Glomerular visceral epithelial cell (primary cell): ENCODE results near the gene TPSAB1.
"Not testable (repeated sequence)": the region's sequence is repeated elsewhere in the genome, so short reads cannot be mapped to it uniquely, and the experiment has no call there.

Experiments used
- DNase-seq: peaks from one replicate; pipeline ENCODE4 v3.0.0-alpha.2; 2016; ENCODE audit errors: extremely low spot score

The TPSAB1 gene

DNA sequence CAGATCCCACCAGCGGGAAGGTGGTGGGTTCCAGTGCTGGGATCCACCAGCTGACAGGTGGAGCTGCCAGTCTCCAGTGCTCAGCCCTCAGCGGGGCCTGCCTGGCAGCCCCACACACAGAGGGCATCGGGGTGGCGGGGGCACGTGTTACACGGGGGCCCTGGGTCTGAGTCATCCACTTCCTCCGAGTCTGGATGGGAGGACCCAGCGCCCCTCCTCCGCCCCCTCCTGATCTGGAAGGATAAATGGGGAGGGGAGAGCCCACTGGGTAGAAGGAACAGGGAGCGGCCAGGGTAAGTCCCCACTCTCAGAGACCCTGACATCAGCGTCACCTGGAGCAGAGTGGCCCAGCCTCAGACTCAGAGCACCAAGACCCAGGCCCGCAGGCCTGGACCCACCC lies at the start of gene TPSAB1:
TSS of gene TPSAB1 (plus strand) at position 270 of the 400 bp plus-strand sequence. CDS start 234 bp downstream, outside the sequence.
- not testable (repeated sequence) for DNase-seq

DNA sequence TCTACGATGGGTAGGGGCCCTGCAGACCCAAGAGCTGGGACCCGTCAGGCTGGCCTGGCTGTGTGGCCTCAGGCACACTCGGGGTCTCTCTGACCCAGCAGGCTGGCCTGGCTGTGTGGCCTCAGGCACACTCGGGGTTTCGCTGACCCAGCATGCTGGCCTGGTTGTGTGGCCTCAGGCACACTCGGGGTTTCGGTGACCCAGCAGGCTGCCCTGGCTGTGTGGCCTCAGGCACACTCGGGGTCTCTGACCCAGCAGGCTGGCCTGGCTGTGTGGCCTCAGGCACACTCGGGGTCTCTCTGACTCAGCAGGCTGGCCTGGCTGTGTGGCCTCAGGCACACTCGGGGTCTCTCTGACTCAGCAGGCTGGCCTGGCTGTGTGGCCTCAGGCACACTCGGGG lies 49.7 kb upstream of the TPSAB1 start:
- DNase-seq, result not testable (repeated sequence)

DNA sequence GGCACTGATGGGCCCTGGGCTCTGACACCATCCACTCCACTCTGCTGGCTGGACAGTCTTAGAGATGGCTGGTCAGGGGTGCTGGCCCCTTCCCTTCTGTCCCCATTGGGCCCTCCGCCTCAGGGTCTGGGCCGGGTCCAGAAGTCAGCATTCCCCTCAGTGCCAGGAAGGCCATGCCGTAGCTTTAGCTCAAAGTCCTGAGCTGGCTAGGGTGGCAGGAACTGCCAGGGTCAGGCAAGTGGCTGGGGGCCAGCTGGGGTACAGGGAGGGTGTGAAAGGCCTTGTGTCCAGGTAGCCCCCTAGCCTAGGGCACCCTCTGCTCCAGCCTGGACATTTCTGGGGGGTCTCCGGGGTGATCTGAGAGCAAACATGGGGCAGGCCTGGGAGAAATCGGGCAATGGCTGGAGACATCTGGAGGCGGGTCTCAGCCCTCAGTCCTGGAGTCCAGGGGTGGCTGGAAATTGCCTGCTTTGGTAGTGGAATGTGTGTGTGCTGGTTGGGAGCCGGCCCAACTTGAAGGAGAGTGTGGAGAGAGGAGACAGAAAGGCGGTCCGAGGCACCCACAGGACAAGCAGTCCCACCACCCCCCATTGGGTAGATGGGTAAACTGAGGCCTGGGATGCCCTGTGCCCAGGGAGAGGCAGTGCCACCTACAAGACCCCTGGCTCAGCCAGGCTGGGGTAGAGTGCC lies 48.0 kb upstream of the TPSAB1 start:
- no peak for DNase-seq

DNA sequence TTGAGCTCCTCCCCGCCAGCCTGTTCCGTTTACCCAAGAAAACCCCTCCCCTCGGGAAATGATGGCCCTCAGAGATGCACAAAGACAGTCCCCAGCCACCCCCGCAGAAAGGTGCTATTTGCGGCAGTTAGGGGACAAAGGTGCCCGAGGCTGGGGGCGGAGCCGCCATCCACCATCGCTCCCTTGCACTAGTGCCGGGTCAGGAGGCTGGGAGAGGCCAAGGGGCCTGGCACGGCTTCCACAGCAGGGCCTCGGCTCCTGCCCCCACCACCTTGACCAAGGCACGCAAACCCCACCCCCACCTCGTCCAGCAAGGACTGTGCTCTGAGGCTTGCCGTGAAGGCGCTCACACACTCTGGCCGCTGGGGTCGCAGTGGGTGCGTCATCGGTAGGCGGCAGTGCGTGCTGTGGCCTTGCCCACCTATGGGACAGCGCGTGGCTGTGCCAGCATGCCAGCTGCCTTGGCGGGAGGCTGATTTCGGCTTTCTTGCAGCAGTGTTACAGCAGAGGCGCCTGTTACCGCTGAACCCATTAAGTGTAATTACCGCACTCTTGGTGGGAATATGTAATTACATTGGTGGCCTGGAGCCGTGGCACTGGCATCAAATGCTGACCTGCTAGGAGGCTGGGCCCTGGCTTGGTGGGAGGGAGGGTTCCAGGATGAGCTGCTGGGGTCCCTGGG lies 47.2 kb upstream of the TPSAB1 start:
- DNase-seq, result no peak

DNA sequence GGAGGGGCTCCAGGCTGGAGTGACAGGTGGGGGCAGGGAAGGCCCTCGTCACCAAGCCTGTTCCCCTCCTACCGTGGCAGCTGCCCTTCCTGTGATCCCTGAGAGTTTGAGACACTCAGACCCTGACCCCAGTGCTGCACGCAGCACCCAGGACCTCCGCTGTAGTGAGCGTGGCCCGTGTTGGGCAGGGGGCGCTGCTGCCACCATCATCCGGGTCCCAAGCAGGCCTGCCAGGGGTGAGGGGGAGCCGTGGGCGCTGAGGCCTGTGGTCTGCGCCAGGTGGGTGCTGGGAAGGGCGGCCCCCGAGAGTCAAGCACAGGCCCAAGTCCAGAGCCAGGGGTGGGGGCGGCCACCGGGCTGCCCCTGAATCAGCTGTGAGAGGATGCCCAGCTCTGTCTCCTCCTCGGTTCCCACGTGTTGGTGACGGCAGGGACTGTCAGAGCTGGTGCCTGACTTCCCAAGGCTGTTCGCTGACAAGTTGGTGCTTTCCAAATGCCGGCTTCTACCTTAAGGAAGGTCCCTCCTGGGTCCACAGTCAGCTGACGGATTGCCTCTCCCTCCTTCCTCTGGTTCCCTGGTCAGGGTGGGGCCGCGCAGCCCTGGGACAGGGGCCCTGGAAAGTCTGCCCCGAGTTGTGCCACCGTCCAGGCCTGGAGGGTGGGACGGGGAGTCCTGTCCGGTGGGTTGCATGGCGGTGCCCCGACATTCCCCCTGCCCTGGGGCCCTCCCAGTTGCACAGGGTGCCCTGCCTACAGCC lies 46.5 kb upstream of the TPSAB1 start:
- no peak for DNase-seq

DNA sequence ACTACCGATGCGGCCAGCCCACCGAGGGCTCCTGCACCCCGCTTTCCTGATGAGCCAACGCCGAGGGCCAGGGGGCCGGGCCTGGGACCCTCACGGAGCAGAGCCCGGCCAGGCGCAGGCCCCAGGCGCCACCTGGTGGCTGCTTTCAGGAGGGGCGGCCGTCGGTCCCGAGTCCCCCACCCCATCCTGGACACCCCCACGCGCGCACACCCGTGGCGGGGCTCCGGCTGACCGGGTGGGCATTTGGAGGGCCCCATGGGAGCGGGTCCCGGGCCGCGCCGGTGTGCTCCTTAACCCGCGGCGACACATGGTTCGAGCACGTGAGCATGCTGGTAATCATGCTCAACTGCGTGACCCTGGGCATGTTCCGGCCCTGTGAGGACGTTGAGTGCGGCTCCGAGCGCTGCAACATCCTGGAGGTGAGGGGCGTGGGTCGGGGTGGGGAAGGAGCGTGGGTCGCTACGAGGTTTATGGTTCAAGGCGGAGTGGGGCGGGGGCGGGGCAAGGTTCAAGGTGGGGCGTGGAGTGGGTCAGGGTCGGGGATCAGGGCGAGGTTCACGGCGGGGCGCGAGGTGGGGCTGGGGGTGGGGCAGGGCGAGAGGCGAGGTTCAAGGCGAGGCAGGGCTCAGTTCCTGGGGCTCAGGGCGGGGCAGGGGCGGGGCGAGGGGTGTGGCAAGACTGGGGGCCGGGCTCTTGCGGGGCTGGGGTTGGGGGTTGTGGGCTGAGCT lies 45.7 kb upstream of the TPSAB1 start:
- DNase-seq, result no peak

DNA sequence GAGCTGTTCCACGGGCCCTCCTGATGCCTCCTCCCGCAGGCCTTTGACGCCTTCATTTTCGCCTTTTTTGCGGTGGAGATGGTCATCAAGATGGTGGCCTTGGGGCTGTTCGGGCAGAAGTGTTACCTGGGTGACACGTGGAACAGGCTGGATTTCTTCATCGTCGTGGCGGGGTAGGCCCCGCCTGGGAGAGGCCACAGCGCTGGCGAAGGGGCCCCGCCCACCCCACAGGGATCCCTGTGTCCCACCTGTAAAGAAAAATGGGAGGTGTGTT lies 45.2 kb upstream of the TPSAB1 start:
- no peak for DNase-seq

DNA sequence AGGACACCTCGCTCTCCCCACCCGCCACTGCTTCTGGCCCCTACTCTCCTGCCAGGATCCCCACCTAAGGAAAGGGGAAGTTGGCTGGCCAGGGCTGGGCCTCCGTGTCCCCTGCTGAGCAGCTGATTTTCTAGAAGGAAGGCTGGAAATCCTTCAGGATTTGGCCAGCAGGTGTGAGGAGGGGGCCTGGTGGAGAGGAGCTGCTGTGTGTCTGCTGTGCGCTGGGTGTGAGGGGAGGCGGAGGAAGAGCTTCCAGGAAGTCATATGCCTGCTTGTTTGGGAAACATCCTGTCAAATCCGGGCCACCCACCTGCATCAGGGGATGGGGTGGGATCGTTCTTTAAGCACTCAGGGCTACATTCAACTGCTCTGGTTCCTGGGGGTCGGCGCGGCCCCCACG lies 44.0 kb upstream of the TPSAB1 start:
- no peak for DNase-seq

DNA sequence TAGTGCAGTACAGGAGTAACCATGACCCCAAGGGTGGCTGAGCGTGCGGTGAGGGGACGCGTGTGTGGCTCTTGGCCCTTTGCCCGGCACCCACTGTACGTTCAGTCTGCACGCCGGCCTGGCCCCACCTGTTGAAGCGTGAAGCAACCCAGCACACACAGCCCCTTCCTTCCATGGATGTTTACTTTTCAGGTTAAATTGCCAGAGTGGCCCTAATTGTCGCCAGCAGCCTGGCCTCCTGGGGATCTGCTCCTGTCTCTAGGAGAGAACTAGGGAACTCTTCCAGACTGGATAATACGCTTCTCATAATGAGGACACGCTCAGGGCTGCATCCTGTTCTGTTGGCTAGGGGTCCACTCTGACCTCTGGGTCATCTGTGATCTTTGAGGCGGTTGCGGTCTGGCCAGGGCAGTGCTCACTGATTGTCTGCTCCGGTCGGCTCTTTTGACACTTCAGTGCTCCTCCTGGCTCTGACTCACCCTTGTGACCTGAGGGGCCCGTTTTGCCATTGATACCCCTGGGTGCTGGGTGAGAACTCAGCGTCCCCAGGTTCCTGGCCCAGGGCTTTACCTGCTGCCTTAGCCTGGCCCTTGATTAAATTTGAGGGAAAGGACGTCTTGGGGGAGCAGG lies 43.2 kb upstream of the TPSAB1 start:
- no peak for DNase-seq

DNA sequence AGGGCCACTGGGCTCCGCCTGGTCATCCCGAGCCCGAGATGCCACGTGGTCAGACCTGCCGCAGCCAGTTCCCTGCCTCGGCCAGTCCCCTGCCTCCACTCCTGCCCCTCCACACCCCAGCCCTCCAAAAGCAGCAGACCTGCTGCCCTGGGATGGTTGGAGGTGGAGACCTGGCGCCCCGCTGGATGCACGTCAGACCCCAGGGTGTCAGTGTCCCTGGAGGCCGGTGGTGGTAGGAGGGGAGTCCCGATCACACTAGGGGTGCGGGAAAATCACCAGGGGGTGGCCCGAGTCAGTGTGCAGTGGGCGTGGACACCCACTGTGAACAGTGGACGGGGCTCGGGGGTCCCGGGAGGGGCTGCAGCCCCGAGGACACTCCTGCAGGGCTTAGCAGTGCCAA lies 42.3 kb upstream of the TPSAB1 start:
- no peak for DNase-seq

DNA sequence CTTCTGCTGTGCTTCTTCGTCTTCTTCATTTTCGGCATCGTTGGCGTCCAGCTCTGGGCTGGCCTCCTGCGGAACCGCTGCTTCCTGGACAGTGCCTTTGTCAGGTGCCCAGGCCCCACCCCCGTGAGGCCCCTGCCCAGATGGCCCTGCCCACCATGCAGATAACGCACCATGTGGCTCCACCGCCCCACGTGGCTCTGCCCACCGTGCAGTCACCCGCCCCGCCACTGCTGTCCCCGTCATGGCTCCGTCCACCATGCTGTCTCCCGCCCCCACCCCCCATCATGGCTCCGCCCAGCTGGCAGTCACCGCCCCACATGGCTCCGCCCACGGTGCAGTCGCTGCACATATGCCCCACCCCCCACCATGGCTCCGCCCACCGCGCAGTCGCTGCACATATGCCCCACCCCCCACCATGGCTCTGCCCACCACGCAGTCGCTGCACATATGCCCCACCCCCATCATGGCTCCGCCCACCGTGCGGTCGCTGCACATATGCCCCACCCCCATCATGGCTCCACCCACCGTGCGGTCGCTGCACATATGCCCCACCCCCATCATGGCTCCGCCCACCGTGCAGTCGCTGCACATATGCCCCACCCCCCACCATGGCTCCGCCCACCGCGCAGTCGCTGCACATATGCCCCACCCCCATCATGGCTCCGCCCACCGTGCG lies 41.7 kb upstream of the TPSAB1 start:
- not testable (repeated sequence) for DNase-seq

DNA sequence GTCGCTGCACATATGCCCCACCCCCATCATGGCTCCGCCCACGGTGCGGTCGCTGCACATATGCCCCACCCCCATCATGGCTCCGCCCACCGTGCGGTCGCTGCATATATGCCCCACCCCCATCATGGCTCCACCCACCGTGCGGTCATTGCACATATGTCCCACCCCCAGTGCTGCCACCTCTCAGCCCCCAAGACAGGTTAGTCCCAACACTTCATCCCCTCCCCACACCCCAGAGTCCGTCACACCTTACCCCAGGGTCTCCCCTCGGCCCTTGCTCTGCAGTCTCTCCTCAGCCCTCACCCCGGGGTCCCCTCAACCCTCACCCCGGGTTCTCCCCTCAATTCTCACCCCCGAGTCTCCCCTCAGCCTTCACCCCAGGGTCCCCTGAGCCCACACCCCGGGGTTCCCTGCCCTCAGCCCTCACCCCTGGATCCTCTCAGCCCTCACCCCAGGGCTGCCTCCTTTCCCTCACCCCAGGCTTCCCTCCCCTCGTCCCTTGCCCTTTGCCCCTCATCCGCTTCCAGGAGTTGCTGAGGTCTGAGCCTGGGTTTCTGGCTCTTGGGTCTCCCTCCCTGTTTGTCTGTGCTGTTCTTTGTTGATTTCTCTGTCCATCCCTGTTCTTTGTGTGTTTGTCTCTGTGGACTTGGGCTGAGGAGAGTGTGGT lies 41.0 kb upstream of the TPSAB1 start:
- DNase-seq, result no peak

DNA sequence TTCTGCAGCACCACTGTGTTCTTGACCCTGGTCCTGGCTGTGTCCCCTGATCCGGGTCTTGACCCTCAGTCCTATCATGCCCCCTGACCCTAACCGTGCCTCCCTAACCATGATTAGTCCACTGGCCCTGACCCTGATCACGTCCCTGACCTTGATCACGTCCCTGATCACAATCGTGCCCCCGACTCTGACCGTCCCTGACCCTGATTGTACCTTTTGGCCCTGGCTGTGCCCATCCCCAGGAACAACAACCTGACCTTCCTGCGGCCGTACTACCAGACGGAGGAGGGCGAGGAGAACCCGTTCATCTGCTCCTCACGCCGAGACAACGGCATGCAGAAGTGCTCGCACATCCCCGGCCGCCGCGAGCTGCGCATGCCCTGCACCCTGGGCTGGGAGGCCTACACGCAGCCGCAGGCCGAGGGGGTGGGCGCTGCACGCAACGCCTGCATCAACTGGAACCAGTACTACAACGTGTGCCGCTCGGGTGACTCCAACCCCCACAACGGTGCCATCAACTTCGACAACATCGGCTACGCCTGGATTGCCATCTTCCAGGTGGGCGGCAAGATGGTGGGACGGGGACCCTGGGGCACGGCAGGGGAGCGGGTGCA lies 40.4 kb upstream of the TPSAB1 start:
- DNase-seq, result no peak

DNA sequence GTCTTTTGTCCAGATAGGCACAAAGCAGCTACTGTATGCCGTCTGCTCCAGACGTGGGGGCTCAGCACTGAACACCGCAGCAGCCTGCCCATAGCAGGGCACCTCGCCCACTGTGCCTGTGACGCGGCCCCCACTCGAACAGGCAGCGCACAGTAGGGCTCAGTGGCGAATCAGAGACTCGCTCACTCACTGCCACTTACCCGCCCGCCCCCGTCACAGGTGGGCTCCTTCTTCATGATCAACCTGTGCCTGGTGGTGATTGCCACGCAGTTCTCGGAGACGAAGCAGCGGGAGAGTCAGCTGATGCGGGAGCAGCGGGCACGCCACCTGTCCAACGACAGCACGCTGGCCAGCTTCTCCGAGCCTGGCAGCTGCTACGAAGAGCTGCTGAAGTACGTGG lies 39.1 kb upstream of the TPSAB1 start:
- DNase-seq, result no peak

DNA sequence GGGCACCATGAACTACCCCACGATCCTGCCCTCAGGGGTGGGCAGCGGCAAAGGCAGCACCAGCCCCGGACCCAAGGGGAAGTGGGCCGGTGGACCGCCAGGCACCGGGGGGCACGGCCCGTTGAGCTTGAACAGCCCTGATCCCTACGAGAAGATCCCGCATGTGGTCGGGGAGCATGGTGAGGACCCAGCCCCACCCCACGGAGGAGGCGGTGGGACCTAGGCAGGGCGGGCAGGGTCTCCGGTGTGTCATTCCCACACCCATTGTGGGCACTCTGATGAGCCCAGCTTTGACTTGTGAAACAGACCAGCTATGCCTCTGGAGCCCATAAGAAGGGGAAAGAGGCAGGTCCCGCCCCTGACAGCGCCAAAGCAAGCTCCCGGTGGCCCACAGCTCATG lies 38.2 kb upstream of the TPSAB1 start:
- no peak for DNase-seq

DNA sequence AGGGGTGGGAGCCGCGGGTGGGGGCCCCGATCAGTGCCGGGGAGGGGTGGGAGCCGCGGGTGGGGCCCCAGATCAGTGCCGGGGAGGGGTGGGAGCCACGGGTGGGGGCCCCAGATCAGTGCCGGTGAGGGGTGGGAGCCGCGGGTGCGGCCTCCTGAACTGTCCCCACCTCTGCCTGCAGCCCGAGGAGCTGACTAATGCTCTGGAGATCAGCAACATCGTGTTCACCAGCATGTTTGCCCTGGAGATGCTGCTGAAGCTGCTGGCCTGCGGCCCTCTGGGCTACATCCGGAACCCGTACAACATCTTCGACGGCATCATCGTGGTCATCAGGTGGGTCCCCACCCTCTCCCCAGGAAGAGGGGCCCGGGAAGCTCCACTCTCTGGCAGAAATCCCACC lies 35.6 kb upstream of the TPSAB1 start:
- DNase-seq, result no peak

DNA sequence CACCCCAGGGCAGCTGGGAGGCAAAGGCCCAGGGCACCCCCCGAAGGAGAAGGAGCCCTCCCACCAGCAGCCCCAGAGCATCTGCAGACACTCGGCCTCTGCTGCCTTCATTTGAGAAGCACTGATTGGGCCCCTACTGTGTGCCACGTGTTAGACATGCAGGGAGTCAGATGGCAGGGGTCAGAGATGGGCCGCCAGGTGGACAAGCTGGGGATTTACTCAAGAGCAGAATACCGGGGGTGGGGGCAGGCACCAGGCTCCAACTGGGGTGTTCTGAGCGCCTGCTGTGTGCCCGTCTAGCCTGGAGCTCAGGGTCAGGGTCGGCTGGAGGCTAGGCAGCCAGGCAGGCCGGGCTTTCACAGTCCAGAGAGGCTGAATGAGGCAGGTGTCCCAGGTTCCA lies 34.2 kb upstream of the TPSAB1 start:
- DNase-seq, result no peak

DNA sequence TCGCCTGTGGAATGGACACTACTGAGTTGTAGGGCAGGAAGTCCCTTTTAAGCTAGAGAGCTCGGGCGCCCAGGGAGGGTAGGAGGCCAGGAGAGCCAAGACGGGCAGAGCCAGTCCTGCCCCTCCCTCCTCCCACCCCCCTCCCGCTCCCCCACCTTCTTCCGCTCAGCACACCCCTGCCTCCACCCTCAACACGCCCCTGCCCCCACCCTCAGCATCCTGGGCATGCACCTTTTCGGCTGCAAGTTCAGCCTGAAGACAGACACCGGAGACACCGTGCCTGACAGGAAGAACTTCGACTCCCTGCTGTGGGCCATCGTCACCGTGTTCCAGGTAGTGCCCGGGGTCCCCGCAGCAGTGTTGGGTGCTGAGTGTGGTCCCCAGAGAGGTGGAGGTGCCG lies 33.7 kb upstream of the TPSAB1 start:
- DNase-seq, result no peak

DNA sequence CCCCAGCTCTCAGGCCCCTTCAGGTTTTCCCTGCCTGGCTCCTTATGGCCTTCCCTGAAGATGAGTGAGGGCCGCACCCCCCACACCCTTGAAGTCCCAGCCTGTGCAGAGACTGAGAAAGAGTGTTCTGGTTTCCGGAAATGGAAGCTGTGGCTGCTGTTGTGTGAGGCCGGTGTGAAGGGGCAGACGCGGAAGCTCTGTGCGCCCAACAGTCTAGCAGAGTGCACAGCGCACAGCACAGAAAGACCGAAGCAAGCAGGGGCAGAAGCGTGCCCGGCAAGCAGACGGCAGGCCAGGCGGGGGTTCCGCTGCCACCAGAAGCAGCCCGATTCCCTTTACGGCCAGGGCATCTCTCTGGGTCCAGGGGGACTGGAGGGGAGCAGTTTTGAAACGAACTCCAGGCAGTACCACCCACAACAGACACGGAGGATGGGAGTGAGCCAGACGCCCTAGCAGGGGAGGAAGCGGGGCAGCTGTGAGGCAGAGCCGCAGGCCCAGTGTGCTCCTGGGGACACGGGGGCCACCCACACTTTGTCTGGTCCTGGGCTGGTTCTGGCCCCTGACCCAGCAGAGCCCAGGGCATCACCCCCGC lies 32.2 kb upstream of the TPSAB1 start:
- no peak for DNase-seq

DNA sequence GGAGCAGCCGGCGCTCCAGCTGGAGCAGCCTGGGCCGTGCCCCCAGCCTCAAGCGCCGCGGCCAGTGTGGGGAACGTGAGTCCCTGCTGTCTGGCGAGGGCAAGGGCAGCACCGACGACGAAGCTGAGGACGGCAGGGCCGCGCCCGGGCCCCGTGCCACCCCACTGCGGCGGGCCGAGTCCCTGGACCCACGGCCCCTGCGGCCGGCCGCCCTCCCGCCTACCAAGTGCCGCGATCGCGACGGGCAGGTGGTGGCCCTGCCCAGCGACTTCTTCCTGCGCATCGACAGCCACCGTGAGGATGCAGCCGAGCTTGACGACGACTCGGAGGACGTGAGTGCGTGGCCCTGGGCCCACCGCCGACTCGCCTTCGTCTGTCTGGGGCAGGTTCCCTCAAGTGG lies 31.4 kb upstream of the TPSAB1 start:
- DNase-seq, result no peak
